Pancreas (tissue), 10 donors: ENCODE results near the gene ZFR2. TPM values are rescaled to one million over a fixed set of nuclear protein-coding genes. Genes with fewer than 3 reads are reported as not detected.

Source experiments
- ATAC-seq, 4 donors: fragments of 200-7000 bp; cut with Tn5 transposase; one replicate each; pipeline versions ENCODE4 v1.8.0 to v1.9.1; 2020; ENCODE audit warnings: mild to moderate bottlenecking in 4 of 4, moderate library complexity in 4 of 4
- DNase-seq, 6 donors: peaks; one replicate each; pipeline ENCODE4 v3.0.0-alpha.2; 2020
- FAIRE-seq: peaks from 2 replicates; lab custom pipeline; 2012; peaks lifted over from hg19 to GRCh38; lab: Jason Lieb, UNC
- H3K27ac ChIP-seq, 4 donors: fragments of 200-600 bp; sonication (generic); 1 replicate in 3 of 4; 2 replicates in 1 of 4; pipeline versions ENCODE4 v1.5.0 to v1.8.0; 2020
- H3K27me3 ChIP-seq, 4 donors: fragments of 200-600 bp; one replicate each; pipeline ENCODE4 v1.8.0; 2021
- H3K36me3 ChIP-seq, 3 donors: fragments of 200-600 bp; sonication (generic) in 1 of 3; one replicate each; pipeline versions ENCODE4 v1.5.0 to v1.8.0; 2020 to 2021
- H3K4me1 ChIP-seq, 3 donors: fragments of 200-600 bp; one replicate each; pipeline ENCODE4 v1.8.0; 2021
- H3K4me3 ChIP-seq, 4 donors: fragments of 200-600 bp; sonication (generic) in 2 of 4; one replicate each; pipeline versions ENCODE4 v1.5.0 to v1.8.0; 2020 to 2021
- H3K9me3 ChIP-seq, 4 donors: fragments of 200-600 bp; one replicate each; pipeline ENCODE4 v1.8.0; 2021
- WGBS, 2 donors: extraction: QIAGEN DNeasy Blood & Tissue Kit; methylation state at CpG; one replicate each; pipeline ENCODE4 v1.1.7; 2013; 5-methylcytosine and 5-hydroxymethylcytosine counted together
- intact Hi-C, 3 donors: fragments of 100-400 bp; cut with DNase I; formaldehyde crosslinking; loops; one replicate each; pipeline versions ENCODE4 v1.11.1 to v1.14.2; 2022
- polyA plus RNA-seq, 2 donors: library from polyadenylated mRNA; stranded (reverse); fragments of 200-250 nt; gene quantifications; one replicate each; pipeline ENCODE4 v1.2.3, GENCODE V29; 2013
- total RNA-seq, 6 donors: library from RNA; stranded (reverse); fragmentation: NEBNext Ultra II Directional in 4 of 6; extraction: Animal tissue kit (Norgen Biotek cat#: 25700) in 4 of 6; gene quantifications; one replicate each; pipeline versions ENCODE4 v1.2.1 to v1.2.4, GENCODE V29; 2021 to 2023
- TF ChIP-seq, protein P1 (sequence below), 4 donors: fragments of 200-600 bp; sonication (generic) in 3 of 4; IDR thresholded peaks; one replicate each; pipeline versions ENCODE4 v1.5.0 to v1.8.0; 2021; ENCODE audit warnings: antibody characterized with exemption in 4 of 4
- donor health status: healthy with polysubstance abuse.
- donor health status: DM: no; HTN: no; CAD: no; lungs with moderate emphysema.
- donor health status: DM: no; HTN: no; CAD: no.
- donor health status: control.
- donor health status: control.
- donor health status: Bipolar disorder and iron deficiency.
- donor health status: DM: yes; HTN: yes; CAD: no.
- donor health status: DM: no; HTN: no; CAD: no.
- donor health status: DM: no; HTN: no; CAD: no.
- donor health status: DM: yes; HTN: yes; CAD: no.

The ZFR2 gene
- total and polyA plus RNA-seq, 8 donors: 0.06 to 3.1 (median 0.34) TPM; not detected in 2

DNA sequence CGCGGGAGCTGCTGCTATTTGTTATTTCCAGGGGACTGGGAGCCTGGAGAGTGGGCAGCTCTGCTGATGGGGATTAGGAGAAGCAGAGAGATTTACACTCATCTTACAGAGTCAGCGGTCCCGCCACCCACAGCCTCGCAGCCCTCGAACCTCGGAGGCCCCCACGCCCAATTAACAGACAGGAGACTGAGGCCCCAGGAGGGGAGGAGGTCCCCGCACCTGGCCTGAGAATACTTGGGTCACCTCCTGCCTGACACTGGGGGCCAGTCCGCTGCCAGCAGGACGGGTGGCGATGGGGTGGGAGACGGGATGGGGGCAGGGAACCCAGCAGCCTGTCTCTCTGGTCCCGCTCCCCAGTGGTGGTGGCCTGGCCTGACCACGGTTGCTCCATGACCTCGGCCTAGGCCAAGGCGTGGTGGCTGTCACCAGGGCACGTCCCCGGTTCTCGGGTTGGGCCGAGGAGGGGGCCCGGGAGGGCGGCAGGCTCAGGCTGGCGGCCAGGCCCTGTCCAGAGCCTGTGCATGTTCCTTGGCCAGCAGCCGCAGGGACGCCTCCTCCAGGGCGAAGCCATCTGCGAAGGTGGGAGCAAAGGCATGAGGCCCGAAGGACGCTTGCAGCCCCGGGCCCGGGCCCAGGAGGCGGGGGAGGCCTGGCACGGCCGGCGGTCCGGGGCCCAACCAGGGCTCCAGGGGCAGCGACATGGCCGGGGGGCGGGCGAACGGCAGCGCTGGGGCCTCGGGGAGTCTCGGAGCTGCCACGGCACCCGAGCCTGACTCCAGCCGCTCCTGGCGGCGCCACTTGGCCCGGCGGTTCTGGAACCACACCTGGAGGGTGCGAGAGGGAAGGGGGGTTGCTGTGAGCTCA, 98.5 kb downstream of the ZFR2 start:
- H3K4me1 ChIP-seq: no peaks in the 10 kb centered on the region
- peaks cover 0 to 20% (median 4%) of the 10 kb centered on the region in 3 donors for H3K36me3 ChIP-seq
- no peak overlapping the region for H3K27ac ChIP-seq
- intact Hi-C loops: no loop called here
- TF ChIP-seq, protein P1, sequence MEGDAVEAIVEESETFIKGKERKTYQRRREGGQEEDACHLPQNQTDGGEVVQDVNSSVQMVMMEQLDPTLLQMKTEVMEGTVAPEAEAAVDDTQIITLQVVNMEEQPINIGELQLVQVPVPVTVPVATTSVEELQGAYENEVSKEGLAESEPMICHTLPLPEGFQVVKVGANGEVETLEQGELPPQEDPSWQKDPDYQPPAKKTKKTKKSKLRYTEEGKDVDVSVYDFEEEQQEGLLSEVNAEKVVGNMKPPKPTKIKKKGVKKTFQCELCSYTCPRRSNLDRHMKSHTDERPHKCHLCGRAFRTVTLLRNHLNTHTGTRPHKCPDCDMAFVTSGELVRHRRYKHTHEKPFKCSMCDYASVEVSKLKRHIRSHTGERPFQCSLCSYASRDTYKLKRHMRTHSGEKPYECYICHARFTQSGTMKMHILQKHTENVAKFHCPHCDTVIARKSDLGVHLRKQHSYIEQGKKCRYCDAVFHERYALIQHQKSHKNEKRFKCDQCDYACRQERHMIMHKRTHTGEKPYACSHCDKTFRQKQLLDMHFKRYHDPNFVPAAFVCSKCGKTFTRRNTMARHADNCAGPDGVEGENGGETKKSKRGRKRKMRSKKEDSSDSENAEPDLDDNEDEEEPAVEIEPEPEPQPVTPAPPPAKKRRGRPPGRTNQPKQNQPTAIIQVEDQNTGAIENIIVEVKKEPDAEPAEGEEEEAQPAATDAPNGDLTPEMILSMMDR (IDR thresholded peaks at IDR 0.05): no peak
- ATAC-seq (no peak), DNase-seq (peak in 2 of 6 donors; percentile 9 to 74), FAIRE-seq (no peak)
- no peaks in the 10 kb centered on the region for H3K9me3 ChIP-seq
- H3K27me3 ChIP-seq: no peaks in the 10 kb centered on the region
- WGBS, 2 donors: 68 to 81% methylated on average over 46 to 53 of the region's 53 CpGs
- no peak overlapping the region for H3K4me3 ChIP-seq

DNA sequence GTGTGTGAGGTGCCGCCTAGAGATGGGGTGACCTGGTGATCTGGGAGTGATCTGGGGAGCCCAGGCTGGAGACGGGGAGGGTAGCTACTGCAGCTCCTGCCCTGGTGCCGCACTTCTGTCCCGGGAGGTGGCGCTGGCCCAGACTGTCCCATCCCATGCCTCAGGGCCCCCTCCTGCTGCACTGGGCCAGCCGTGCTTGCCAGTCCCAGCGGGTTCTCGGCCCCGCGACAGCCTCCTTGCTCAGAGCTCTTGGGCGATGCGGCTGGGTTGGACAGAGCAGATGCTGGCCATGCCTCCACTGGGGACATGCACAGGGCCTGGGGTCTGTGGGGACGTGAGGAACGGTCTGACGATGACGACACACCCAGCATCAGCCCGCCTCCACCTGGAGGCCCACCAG, 99.3 kb downstream of the ZFR2 start:
- no peak overlapping the region for H3K27ac ChIP-seq
- no peaks in the 10 kb centered on the region for H3K9me3 ChIP-seq
- H3K4me3 ChIP-seq: no peak overlapping the region
- WGBS, 2 donors: 85 to 96% methylated on average over 14 to 17 of the region's 17 CpGs
- H3K27me3 ChIP-seq: no peaks in the 10 kb centered on the region
- H3K4me1 ChIP-seq: no peaks in the 10 kb centered on the region
- intact Hi-C loops: no loop called here
- DNase-seq: peak in 1 of 6 donors; percentile 74
- no peak for ATAC-seq
- TF ChIP-seq, protein P1 (IDR thresholded peaks at IDR 0.05): no peak
- peaks cover 0 to 25% (median 4%) of the 10 kb centered on the region in 3 donors for H3K36me3 ChIP-seq
- FAIRE-seq: no peak

DNA sequence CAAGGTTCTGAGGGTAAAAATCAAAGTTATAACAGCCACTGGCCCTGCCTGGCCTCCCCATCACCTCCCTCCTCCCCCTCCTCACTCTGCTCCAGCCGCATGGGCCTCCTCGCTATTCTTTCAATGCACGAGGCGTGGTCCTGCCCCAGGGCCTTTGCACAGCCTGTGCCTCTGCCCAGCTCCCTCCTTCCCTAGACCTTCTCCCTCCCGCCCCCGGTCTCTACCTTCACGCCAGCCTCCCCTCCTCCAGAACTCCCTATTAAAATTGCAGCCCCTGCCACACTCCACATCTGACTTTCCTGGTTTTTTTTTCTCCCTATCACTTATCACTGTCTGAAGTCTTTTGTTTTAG, 100.1 kb downstream of the ZFR2 start:
- ATAC-seq (no peak), DNase-seq (no peak), FAIRE-seq (no peak)
- H3K4me1 ChIP-seq: no peaks in the 10 kb centered on the region
- no peaks in the 10 kb centered on the region for H3K9me3 ChIP-seq
- 93 to 95% methylated on average over 7 of the region's 7 CpGs for WGBS, 2 donors
- H3K27me3 ChIP-seq: no peaks in the 10 kb centered on the region
- H3K27ac ChIP-seq: no peak overlapping the region
- H3K36me3 ChIP-seq: peaks cover 0 to 25% (median 4%) of the 10 kb centered on the region in 3 donors
- H3K4me3 ChIP-seq: no peak overlapping the region
- TF ChIP-seq, protein P1 (IDR thresholded peaks at IDR 0.05): no peak
- intact Hi-C loops: no loop called here

DNA sequence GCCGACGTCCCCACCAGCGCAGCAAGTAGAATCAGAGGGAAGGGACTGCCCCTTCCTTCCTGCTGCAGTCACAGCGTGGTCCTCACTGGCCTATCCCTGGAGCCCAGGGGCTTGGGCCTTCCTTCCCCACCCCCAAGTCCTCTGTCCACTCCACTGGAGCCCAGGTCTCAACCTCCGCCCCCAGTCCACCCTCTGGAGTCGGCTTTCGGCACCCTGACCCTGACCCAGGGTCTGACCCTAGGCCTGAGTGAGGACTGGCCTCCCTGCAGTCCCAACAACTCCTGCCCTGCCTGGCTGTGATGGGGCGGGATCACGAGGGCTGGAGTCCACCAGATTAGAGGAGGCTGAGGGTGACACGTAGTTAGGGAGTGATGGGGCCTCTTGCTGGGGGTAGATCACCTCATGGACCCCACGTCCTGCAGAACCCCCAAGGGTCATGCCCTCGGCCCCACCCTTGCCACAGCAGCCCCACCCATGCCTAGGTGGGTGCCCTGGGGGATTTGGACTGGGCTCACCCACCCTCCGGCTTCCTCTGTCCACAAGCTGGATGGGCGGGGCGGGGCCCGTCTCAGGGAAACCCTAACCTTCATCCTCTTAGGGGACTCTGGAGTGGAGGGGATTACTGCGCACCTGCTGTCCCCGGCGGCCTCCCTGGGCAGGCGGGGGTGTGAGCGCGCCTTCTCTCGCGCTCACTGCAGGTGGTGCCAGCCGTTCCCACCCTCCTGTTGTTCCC, 100.7 kb downstream of the ZFR2 start:
- 91 to 96% methylated on average over 24 to 25 of the region's 25 CpGs for WGBS, 2 donors
- intact Hi-C loops: no loop called here
- ATAC-seq: no peak
- TF ChIP-seq, protein P1 (IDR thresholded peaks at IDR 0.05): no peak
- no peak for FAIRE-seq
- Histone ChIP-seq H3K36me3 (peaks cover 0 to 25% (median 4%) of the 10 kb centered on the region in 3 donors), H3K27ac (no peak overlapping the region), H3K27me3 (no peaks in the 10 kb centered on the region), H3K4me1 (peaks cover 0 to 5% (median 5%) of the 10 kb centered on the region in 3 donors), H3K4me3 (no peak overlapping the region), H3K9me3 (no peaks in the 10 kb centered on the region)
- peak in 1 of 6 donors; percentile 58 for DNase-seq
